Lower lobe of right lung (tissue), 2 donors: ENCODE results near the gene URM1. TPM values are rescaled to one million over a fixed set of nuclear protein-coding genes. Genes with fewer than 3 reads are reported as not detected.

Source experiments
- ATAC-seq, 2 donors: fragments of 200-7000 bp; cut with Tn5 transposase; one replicate each; pipeline ENCODE4 v1.9.1; 2020 to 2022; ENCODE audit warnings: mild to moderate bottlenecking in 2 of 2, moderate library complexity in 2 of 2
- DNase-seq: peaks from one replicate; pipeline ENCODE4 v3.0.0-alpha.2; 2020
- H3K27ac ChIP-seq: fragments of 200-600 bp; one replicate; pipeline ENCODE4 v1.8.0; 2022
- H3K27me3 ChIP-seq: fragments of 200-600 bp; one replicate; pipeline ENCODE4 v1.8.0; 2022; ENCODE audit warnings: low read depth
- H3K36me3 ChIP-seq: fragments of 200-600 bp; one replicate; pipeline ENCODE4 v1.8.0; 2022; ENCODE audit warnings: mild to moderate bottlenecking
- H3K4me1 ChIP-seq: fragments of 200-600 bp; one replicate; pipeline ENCODE4 v1.8.0; 2022
- H3K4me3 ChIP-seq: fragments of 200-600 bp; one replicate; pipeline ENCODE4 v1.8.0; 2022; ENCODE audit warnings: mild to moderate bottlenecking
- H3K9me3 ChIP-seq: fragments of 200-600 bp; one replicate; pipeline ENCODE4 v1.8.0; 2022
- intact Hi-C: fragments of 100-400 bp; cut with DNase I; formaldehyde crosslinking; loops from one replicate; pipeline ENCODE4 v1.11.0; 2022
- total RNA-seq: library from RNA; stranded (reverse); fragmentation: NEBNext Ultra II Directional; extraction: Animal tissue kit (Norgen Biotek cat#: 25700); gene quantifications from one replicate; pipeline ENCODE4 v1.2.1, GENCODE V29; 2021
- TF ChIP-seq, protein P1 (sequence below): fragments of 200-600 bp; IDR thresholded peaks from one replicate; pipeline ENCODE4 v1.8.0; 2022; ENCODE audit warnings: antibody characterized with exemption, mild to moderate bottlenecking
- donor health status: DM: no; HTN: yes; CAD: no; lungs with severe emphysema.

The URM1 gene
- total RNA-seq, 1 donor from 2014 or later: 49.0 TPM

DNA sequence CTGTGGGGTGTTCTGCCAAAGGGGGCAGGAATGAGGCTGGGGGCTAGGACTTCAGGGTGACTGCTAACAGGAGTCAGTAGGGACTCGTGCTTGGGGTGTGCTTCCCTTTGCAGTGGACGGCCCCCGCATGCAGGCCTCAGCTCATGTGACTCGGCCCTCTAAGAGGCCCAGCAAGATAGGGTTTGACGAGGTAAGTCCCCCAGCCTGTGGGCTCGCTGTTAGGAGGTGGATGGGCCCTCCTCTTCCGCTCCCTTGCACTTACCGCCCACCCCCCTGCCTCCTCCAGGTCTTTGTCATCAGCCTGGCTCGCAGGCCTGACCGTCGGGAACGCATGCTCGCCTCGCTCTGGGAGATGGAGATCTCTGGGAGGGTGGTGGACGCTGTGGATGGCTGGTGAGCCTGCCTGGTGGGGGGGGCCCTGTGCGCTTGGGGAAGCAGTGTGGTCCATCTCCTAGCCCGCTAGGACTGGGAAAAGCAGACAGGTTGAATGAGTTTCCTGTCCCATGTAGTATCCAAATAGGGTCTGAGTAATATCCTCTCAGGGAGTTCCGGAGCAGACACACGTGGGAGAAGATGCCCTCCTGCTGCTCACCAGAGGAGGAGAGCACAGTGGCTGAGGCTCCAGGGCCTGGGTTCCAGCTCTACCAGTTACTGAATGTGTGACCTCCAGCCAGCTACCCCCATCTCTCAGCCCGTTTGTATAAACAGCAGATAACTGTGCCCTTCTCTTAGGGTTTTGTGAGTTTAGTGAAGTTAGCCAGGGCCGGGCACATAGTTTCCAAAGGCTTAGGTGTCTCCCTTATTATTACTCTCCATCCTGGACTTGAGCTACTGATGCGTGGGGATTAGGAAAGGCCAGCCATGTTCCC lies 57.7 kb downstream of the URM1 start:
- no peak for ATAC-seq
- intact Hi-C loops: no loop called here
- H3K27me3 ChIP-seq: no peaks in the 10 kb centered on the region
- no peak for DNase-seq
- H3K36me3 ChIP-seq: no peaks in the 10 kb centered on the region
- no peaks in the 10 kb centered on the region for H3K9me3 ChIP-seq
- TF ChIP-seq, protein P1, sequence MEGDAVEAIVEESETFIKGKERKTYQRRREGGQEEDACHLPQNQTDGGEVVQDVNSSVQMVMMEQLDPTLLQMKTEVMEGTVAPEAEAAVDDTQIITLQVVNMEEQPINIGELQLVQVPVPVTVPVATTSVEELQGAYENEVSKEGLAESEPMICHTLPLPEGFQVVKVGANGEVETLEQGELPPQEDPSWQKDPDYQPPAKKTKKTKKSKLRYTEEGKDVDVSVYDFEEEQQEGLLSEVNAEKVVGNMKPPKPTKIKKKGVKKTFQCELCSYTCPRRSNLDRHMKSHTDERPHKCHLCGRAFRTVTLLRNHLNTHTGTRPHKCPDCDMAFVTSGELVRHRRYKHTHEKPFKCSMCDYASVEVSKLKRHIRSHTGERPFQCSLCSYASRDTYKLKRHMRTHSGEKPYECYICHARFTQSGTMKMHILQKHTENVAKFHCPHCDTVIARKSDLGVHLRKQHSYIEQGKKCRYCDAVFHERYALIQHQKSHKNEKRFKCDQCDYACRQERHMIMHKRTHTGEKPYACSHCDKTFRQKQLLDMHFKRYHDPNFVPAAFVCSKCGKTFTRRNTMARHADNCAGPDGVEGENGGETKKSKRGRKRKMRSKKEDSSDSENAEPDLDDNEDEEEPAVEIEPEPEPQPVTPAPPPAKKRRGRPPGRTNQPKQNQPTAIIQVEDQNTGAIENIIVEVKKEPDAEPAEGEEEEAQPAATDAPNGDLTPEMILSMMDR: no peak
- no peak overlapping the region for H3K27ac ChIP-seq
- no peaks in the 10 kb centered on the region for H3K4me1 ChIP-seq
- H3K4me3 ChIP-seq: no peak overlapping the region

DNA sequence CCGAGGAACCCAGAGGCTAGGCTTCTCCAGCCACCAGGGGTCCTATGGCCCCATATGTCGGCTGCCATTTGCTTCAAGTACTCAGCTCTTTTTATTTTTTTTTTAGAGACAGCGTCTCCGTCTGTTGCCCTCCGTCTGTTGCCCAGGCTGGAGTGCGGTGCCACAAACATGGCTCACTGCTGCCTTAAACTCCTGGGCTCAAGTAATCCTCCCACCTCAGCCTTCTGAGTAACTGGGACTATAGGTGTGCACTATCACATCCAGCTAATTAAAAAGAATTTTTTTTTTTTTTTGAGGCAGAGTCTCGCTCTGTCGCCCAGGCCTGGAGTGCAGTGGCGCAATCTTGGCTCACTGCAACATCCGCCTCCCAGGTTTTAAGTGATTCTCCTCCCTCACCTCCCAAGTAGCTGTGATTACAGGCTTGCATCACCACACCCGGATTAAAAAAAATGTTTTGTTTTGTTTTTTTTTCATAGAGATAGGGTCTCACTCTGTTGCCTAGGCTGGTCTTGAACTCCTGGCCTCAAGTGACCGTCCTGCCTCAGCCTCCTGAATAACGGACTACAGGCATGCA lies 58.4 kb downstream of the URM1 start:
- DNase-seq: no peak
- no peaks in the 10 kb centered on the region for H3K36me3 ChIP-seq
- intact Hi-C loops: no loop called here
- no peak for ATAC-seq
- no peaks in the 10 kb centered on the region for H3K4me1 ChIP-seq
- TF ChIP-seq, protein P1: no peak
- no peaks in the 10 kb centered on the region for H3K27me3 ChIP-seq
- H3K27ac ChIP-seq: no peak overlapping the region
- no peaks in the 10 kb centered on the region for H3K9me3 ChIP-seq
- no peak overlapping the region for H3K4me3 ChIP-seq

DNA sequence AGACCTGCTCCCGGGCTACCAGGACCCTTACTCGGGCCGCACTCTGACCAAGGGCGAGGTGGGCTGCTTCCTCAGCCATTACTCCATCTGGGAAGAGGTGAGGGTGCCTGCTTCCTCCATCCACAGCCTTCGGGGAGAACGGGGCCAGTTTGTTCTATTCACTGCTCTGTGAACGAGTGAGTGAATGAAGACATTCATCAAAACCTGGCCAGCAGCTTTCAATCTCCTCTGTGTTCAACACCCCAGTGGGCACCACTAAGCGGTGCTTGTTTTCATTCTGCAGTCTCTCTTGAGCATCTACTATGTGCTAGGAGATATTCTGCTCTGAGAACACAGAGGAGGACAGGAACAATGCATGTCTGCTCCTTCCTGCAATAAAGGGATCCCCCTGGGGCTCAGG lies 60.0 kb downstream of the URM1 start:
- TF ChIP-seq, protein P1: no peak
- ATAC-seq (no peak), DNase-seq (no peak)
- Histone ChIP-seq H3K4me1 (no peaks in the 10 kb centered on the region), H3K4me3 (no peak overlapping the region), H3K27ac (no peak overlapping the region), H3K36me3 (no peaks in the 10 kb centered on the region), H3K9me3 (no peaks in the 10 kb centered on the region), H3K27me3 (no peaks in the 10 kb centered on the region)
- intact Hi-C loops: no loop called here

DNA sequence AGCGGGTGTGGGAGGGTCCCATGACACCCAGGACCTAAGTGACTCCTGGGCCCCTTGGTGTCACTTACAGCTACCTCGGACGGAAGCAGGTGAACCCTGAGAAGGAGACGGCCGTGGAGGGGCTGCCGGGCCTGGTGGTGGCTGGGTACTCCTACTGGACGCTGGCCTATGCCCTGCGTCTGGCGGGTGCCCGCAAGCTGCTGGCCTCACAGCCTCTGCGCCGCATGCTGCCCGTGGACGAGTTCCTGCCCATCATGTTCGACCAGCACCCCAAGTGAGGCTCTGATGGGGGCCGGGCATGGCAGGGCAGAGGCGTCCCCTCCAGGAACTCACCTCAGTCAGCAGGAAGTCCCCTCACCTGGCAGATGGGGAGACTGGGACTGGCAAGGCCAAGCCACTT lies 63.2 kb downstream of the URM1 start:
- Histone ChIP-seq H3K27me3 (no peaks in the 10 kb centered on the region), H3K36me3 (peaks cover 3% of the 10 kb centered on the region), H3K27ac (no peak overlapping the region), H3K4me1 (peaks cover 5% of the 10 kb centered on the region), H3K9me3 (no peaks in the 10 kb centered on the region), H3K4me3 (no peak overlapping the region)
- no peak for DNase-seq
- ATAC-seq: no peak
- TF ChIP-seq, protein P1: no peak
- intact Hi-C loops: no loop called here

DNA sequence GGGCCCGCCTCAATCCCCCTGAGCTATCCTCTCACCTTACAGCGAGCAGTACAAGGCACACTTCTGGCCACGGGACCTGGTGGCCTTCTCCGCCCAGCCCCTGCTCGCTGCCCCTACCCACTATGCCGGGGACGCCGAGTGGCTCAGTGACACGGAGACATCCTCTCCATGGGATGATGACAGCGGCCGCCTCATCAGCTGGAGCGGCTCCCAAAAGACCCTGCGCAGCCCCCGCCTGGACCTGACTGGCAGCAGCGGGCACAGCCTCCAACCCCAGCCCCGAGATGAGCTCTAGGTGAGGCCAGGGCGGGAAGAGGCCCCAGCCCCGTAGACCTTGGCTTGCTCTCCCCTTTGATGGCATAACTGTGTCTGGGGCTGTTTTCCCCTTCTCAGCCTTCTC lies 64.4 kb downstream of the URM1 start:
- no peaks in the 10 kb centered on the region for H3K9me3 ChIP-seq
- H3K36me3 ChIP-seq: peaks cover 3% of the 10 kb centered on the region
- no peaks in the 10 kb centered on the region for H3K27me3 ChIP-seq
- no peak overlapping the region for H3K4me3 ChIP-seq
- DNase-seq: no peak
- intact Hi-C loops: no loop called here
- H3K4me1 ChIP-seq: peaks cover 5% of the 10 kb centered on the region
- TF ChIP-seq, protein P1: no peak
- ATAC-seq: no peak
- no peak overlapping the region for H3K27ac ChIP-seq
